HG03045 (cell line): ENCODE data around the gene GATA3.

Experiments used
- ATAC-seq: cut with Tn5 transposase; IDR thresholded peaks from one replicate; pipeline ENCODE4 v1.9.1; 2021; ENCODE audit warnings: mild to moderate bottlenecking, moderate library complexity; ENCODE audit not compliant: unreplicated experiment

Gene GATA3

DNA sequence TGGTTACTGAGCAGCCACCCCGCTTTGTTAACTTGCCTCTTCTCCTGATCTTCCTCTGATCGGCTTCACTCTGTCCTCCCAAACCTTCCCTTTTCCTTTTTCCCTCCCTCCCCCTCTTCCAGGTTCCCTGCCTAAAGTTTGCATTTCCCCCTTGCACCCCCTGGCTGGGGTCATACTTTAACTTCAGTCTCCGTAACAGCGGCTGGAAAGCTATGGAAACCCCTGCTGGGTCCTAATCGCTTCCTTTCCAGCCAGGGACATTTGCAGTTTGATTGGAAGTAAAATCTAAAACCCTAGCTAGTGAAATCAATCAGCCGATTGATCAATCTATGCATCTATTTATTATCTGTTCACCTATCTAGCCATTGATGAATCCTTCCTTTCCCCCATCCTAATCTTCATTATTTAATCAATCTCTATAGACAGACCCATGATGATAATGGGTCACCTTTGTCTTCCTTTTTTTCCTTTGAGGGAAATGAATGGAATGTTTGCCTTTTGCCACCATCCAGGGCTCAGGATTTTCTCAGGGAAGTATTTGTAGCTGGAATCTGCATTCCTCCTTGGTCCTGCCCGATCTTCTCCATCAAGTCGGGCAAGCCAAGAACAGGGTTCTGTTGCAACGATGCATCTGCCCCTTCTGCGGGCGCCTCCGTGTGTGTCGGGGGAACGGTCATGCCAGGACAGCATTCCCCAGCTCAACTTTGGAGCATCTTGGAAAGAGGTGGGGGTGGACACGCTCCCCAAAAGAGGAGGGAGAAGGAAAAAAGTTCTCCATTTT lies 8.8 kb downstream of the GATA3 start:
- ATAC-seq: no peak

DNA sequence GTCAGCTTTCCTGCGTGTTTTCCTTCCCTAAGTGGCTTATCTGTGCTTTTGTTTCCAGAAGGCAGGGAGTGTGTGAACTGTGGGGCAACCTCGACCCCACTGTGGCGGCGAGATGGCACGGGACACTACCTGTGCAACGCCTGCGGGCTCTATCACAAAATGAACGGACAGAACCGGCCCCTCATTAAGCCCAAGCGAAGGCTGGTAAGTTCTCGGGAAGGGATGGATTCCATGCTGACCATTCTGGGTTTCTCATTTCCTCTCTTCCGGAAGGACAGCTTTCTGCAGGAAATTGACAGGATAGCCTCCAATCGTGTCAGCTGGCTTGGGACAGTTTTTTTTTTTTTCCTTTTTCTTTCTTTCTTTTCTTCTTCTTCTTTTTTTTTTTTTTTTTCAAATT lies 9.4 kb downstream of the GATA3 start:
- no peak for ATAC-seq

DNA sequence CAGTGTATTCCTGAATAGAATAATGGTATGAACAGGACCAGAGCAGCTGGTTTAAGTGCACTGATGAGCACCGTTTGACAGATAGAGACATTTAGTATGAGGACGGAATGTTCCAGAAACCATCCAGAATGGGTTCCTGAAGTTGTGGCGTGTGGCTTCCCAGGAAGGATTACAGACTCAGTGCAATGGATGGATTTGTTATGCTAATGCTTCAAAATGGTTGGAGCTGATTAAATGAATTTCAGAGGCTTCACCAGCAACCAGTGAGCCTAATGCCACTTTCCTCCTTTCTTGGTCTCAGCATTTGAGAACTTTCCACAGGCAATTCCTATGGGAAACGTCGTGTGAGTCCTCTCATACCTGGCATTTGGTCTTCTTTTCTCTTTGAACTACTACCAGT lies 9.9 kb downstream of the GATA3 start:
- no peak for ATAC-seq

DNA sequence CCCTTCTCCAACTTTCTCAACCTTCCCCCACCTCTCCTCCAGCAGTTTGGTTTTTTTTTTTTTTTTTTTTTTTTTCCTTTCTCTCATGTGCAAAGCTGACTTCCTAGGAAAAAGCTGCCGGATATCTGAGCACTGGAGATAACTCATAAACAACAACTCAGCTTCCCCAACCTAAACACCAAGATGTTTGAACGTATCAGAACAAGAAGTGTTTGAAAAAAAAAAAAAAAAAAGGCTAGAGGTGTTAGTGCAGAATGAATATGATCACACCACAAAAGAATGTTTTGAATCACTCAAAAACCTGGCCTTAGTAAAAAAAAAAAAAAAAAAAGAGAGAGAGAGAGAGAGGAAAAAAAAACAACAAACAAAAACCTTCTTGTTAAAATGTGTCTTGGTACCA lies 11.2 kb downstream of the GATA3 start:
- no peak for ATAC-seq

DNA sequence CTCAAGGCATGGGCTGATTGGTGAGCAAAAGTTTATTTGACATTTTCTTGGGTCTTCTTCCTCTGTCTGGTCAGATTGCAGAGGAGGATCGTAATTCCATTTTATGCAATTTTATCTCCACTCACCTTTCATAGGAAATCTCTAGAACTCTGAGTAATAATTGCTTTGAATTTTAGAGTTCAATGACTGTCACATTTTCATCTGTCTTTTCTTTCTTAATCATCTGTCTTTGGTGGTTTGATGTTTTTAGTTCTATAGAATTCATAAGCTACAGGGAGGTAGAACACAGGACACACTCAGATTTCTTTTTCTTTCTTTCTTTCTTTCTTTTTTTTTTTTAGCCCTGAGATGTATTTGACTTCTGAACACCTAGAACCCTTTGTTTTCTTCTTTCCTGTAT lies 11.6 kb downstream of the GATA3 start:
- ATAC-seq: no peak

DNA sequence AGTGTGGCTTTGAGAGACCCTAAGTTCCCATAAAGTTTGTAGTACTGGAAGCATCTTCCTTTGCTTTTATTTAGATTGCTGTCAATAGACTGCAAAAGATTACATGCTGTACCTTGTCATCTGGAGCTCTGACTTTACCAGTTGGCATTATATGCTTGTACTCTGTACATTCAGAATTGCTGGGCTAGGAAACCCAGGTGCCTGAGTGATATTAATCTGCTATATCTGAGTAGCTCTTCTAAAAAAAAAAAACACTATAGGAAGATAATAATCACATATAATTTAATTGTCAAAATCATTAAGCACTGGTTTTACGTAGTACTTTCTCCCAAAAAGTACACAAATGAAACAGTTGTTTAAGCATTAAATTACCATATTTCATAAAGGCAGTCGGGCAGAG lies 12.3 kb downstream of the GATA3 start:
- no peak for ATAC-seq

DNA sequence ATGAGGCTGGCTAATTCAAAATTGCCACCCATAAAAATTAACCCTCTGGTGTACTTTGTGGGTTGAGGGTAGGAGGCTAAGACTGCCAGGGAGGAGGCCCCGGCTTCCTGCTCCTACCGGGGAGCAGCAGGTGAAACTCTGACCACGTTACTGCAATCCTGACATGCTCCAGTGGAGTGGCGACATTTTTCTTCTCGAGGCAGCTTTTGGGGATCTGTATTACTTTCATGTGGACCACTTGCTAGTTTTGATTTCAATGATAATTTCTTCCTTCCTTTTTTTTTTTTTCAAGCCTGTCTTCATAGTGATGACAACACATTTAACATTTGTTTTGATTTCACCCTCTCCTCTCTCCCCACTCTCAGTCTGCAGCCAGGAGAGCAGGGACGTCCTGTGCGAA lies 14.6 kb downstream of the GATA3 start:
- no peak for ATAC-seq

DNA sequence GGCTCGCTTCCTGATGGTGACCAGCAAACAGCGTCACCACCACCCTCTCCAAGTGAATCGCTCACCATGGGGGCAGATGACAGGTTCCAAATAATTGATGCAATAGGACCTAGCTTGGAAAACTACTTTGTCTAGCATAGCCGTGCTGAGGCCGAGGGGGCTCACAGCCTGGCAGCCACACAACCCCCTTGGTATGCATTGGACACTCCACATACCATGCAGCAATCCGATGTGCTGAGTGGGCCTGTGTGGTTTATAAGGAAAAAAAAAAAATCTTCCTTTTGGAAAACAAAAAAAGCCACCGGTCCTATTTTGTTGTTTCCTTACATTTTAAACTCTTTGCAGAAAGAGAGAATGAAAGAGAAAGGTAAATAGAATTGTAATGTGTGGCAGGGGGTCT lies 15.1 kb downstream of the GATA3 start:
- ATAC-seq: no peak

DNA sequence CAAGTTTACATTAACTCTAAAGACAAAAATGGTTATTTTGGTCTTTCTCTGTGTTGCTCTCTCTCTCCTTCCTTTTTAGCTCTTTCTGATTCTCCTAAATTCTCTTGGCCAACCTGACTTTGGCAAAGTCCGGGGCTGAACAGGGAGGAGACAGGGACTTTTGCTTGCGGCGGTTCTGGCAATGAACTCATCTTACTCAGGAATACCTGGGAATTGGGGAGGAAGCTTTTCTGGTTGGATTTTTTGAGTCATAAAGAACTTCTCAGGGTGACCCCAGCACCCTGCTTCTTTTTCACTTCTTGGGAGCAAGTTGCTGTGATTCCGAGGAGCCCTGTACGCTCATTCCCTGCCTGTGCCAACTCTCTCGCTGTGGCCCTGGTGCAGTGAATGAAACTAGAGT lies 16.0 kb downstream of the GATA3 start:
- no peak for ATAC-seq

DNA sequence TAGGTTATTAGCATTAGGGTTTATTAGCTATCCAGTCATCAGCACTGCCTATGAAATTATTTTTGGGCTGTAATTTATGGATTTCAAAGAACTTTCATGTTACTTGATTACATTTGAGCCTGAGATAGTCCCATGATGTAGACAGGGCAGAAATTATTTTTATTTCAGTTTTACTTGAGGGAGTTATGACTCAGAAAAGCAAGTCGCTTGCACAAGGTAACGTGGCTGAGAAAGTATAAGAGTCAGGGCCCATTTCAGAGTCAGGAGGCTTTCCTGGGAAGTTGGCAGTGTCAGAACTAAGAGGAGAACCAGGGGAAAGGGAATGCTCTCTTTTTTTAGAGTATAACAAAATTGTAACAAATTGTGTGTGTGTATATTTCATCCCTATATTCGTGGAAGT lies 16.5 kb downstream of the GATA3 start:
- ATAC-seq: no peak

DNA sequence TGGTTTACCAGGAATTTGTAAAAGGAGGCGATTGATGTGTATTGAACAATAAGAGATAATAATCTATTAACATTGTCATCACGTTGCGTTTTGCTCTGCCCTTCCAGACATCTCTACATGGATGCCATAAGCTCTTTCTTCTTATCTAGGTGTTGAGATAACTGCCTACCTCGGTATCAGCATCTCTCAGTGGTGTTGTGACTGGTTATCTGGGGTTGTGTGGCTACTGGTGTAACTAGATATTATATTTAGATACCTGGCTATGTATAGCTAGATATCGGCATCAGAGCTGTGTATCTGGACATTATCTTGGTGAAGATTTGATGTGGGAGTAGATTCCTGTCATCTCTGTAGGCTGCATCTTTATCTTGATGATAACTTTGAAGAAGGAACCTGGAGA lies 17.2 kb downstream of the GATA3 start:
- no peak for ATAC-seq

DNA sequence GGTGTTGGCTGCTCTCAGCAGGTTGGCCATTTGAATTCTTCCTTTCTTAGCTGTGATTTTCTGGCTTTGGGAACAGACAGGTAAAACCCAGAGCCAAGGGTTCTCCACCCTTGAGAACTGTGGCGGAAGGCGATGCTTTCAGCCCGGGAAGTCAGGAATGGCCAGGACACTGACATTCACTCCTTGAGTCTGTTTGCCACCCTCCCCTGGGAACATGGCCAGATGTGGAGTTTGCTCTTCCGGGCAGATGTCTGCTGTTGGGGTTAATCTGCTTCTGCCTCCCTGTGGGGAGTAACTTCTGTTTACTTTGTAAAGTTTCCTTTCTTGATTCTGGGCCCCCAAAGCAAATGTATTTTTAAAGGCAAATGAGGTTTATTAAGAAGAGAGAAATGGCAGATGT lies 17.7 kb downstream of the GATA3 start:
- no peak for ATAC-seq

DNA sequence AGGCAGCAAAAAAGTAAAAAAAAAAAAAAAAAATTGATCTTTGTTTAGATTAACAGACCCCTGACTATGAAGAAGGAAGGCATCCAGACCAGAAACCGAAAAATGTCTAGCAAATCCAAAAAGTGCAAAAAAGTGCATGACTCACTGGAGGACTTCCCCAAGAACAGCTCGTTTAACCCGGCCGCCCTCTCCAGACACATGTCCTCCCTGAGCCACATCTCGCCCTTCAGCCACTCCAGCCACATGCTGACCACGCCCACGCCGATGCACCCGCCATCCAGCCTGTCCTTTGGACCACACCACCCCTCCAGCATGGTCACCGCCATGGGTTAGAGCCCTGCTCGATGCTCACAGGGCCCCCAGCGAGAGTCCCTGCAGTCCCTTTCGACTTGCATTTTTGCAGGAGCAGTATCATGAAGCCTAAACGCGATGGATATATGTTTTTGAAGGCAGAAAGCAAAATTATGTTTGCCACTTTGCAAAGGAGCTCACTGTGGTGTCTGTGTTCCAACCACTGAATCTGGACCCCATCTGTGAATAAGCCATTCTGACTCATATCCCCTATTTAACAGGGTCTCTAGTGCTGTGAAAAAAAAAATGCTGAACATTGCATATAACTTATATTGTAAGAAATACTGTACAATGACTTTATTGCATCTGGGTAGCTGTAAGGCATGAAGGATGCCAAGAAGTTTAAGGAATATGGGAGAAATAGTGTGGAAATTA lies 19.4 kb downstream of the GATA3 start:
- no peak for ATAC-seq

DNA sequence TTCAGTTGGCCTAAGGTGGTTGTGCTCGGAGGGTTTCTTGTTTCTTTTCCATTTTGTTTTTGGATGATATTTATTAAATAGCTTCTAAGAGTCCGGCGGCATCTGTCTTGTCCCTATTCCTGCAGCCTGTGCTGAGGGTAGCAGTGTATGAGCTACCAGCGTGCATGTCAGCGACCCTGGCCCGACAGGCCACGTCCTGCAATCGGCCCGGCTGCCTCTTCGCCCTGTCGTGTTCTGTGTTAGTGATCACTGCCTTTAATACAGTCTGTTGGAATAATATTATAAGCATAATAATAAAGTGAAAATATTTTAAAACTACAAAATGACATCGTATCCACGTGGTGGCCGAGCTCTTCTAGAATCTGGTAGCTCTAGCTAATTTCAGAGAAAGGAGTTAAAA lies 20.4 kb downstream of the GATA3 start:
- no peak for ATAC-seq

DNA sequence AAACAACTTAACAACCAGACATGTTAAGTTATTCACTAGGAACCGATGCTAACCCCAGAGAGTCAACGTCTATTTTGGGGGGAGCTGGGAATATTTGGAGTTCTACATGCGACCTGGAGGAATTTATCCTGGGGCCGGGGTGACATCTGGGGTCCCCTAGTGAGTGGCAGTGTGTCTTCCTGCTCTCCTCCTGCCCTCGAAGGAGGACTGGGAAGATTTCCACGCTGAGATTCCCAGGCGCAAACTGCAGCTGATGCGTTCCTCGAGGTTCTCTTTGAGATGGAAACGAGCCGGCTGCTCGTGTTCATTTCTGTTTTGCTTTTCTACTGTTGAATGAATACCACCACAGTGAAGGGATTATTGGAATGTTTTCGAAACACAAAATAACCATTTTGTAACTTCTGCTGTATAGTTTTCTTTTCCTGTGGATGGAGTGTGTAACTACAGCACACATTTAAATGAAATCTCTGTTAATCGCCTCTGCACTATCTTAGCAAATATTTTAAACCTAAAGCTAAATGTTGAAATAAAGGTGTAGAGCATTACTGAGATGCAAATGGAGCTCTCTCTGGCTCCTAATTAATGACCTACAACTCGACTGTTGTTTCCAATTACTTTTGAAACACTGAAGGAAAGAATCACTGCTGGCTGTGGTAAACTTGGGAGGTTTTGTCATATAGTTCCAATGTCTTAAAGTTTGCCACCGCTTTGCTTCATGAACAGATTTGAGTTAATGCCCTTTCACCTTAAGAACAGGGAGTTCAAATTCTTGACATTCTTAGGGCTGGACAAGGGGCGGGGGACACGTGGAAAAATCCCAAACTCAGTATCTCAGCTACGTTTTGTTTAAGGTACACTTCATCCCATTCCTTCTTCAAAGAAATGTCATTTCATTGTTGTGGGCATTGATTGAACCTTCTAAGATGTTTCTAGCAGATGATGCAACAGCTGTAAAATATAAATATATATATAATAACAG lies 21.1 kb downstream of the GATA3 start:
- ATAC-seq: no peak

DNA sequence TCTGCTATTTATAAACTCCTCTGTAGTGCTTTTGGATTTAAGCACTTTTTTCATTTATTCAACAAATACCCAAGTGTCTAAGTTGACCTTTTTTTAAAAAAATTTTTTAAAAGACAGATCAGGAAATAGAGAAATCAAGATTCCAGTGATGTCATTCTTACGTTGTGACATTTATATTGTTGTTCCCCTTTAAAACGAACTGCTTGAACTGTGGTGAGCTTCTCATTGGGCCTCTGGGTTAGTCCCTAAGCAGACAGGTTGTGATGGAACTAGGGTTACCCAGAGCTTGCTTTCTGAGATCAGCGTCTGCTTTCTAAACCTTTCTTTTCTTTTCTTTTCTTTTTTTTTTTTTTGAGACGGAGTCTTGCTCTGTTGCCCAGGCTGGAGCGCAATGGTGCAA lies 22.4 kb downstream of the GATA3 start:
- ATAC-seq: no peak

DNA sequence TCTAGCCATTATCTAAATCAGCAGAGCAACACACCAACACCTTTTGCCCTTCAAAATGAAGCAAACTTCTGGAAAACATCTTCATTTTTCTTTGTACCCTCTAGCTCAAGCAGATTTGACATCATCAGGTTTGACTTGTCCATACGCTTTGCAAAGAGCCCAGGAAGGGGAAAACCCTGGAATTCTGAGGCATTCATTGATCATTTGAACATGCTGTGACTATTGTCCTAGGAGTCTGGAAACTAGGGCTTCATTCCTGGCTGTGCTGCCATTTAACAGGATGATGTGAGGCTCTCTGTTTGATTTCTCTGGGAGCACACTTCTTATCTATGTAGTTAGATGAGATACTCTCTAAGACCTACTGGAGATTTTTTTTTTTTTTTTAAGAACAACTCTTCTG lies 23.5 kb downstream of the GATA3 start:
- no peak for ATAC-seq

DNA sequence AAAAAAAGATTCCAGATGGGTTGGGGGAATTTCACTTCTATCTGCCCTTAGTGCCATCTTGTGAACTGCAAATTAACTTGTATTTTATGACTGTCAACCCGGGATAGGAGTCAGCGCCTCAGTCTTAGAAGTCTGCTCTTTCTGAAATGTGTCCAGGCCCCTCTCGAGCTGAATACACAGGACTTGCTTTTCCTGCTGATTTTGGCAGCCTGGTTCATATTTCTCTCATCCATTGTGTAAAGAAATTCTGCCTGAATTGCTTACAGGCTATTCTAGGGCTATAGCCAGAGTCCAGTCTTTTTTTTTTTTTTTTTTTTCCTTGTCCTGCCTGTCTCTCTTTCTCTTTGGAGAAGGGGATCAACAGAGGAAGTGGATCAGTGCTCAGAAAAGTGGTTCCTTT lies 24.6 kb downstream of the GATA3 start:
- ATAC-seq: no peak

DNA sequence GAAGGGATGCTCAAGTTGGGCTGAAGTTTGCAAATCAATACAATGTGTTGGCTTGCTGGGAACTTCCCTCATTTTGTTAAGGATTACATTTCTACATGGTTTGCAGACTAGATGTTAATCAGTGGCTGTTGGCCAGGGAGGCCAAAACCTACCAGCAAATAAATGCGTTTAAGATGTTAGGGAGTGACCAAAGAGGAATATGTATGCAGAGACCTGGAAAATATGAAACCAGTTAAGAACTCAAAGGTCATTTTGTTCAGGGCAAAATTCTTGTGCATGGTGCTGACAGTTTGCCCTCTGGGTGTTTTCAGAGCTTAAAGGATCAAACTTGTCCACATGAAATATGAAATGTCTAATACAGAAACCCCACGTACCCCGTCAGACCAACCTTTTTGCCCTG lies 30.3 kb downstream of the GATA3 start:
- no peak for ATAC-seq

DNA sequence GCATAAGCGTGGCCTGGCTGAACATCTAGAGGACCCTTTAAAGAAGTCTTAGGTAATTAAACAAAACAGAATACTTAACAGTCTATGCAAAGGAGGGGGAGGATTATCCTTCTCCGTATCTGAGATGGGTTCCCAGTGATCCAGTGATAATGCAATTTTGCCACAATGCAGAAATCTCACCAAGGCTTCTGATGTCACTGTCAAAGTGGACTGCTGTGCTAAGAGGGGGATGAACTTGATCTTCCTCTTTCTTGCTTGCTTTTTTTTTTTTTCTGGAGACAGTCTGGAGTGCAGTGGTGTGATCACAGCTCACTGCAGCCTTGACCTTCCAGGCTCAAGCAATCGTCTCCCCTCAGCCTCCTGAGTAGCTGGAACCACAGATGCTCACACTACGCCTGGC lies 30.8 kb downstream of the GATA3 start:
- ATAC-seq: no peak

DNA sequence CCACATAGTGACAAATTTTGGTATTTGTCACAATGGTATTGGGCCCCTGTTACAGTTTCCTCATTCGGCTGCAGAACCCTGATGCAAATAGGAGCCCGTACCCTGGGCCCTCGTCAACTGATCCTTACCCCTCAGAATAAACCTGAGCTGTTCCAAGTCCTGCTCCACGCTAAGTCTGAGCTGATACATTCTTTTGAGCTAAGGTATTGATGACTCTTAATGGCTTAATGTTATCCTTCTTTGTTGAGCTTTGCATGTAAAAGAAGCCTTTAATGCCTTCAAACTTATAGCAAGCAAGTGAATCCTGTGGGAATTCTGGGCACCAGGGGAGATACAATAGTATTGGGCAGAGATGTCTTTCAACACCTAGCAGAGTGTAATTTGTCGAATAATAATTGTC lies 31.8 kb downstream of the GATA3 start:
- no peak for ATAC-seq

DNA sequence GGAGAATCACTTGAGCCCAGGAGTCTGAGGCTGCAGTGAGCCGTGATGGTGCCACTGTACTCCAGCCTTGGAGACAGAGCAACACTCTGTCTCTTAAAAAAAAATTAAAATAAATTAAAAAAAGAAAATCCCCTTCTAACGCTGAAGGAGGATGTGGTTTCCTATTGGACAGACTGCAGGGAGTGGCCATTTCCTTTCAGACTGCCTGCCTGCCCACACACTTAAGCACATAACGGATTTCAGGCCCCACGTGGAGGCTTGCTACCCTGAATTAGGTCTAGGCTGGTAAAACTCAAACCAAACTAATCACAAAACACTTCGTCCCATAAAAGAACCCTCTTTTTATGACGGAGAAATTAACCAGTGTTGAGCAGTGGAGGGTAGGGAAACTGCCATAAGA lies 34.0 kb downstream of the GATA3 start:
- no peak for ATAC-seq
